Heart left ventricle (tissue), 16 donors: ENCODE measurements around the gene ARHGAP45. TPM values are rescaled to one million over a fixed set of nuclear protein-coding genes. Genes with fewer than 3 reads are reported as not detected.

Experiments
- ATAC-seq, 4 donors: fragments of 200-7000 bp; cut with Tn5 transposase; one replicate each; pipeline ENCODE4 v1.9.1; 2020 to 2022; ENCODE audit warnings: moderate library complexity in 4 of 4, mild to moderate bottlenecking in 3 of 4, moderate number of reproducible peaks in 1 of 4
- DNase-seq, 5 donors: peaks; one replicate each; pipeline ENCODE4 v3.0.0-alpha.2; 2020
- H3K27ac ChIP-seq, 12 donors: fragments of 200-600 bp; sonication (generic) in 4 of 12; one replicate each; pipeline versions ENCODE4 v1.5.0 to v1.8.0; 2016 to 2022; ENCODE audit warnings: mild to moderate bottlenecking in 2 of 12
- H3K27me3 ChIP-seq, 9 donors: fragments of 200-600 bp; sonication (generic) in 2 of 9; one replicate each; pipeline versions ENCODE4 v1.5.1 to v1.8.0; 2016 to 2022; ENCODE audit warnings: mild to moderate bottlenecking in 3 of 9
- H3K36me3 ChIP-seq, 9 donors: fragments of 200-600 bp; sonication (generic) in 2 of 9; one replicate each; pipeline versions ENCODE4 v1.5.0 to v1.8.0; 2018 to 2022; ENCODE audit warnings: mild to moderate bottlenecking in 2 of 9
- H3K4me1 ChIP-seq, 12 donors: fragments of 200-600 bp; sonication (generic) in 4 of 12; one replicate each; pipeline versions ENCODE4 v1.5.0 to v1.8.0; 2016 to 2022; ENCODE audit warnings: mild to moderate bottlenecking in 3 of 12
- H3K4me3 ChIP-seq, 12 donors: fragments of 200-600 bp; sonication (generic) in 4 of 12; one replicate each; pipeline versions ENCODE4 v1.5.0 to v1.8.0; 2017 to 2022; ENCODE audit warnings: mild to moderate bottlenecking in 9 of 12, moderate library complexity in 4 of 12
- H3K9me3 ChIP-seq, 12 donors: fragments of 200-600 bp; sonication (generic) in 4 of 12; one replicate each; pipeline versions ENCODE4 v1.5.0 to v1.8.0; 2016 to 2022; ENCODE audit warnings: mild to moderate bottlenecking in 1 of 12
- CTCF ChIP-seq, 12 donors: fragments of 200-600 bp; sonication (generic) in 4 of 12; IDR thresholded peaks; one replicate each; pipeline versions ENCODE4 v1.5.0 to v1.8.0; 2018 to 2022; ENCODE audit warnings: antibody characterized with exemption in 12 of 12, mild to moderate bottlenecking in 5 of 12
- POLR2A ChIP-seq, 2 donors: fragments of 450-650 bp; IDR thresholded peaks; one replicate each; pipeline ENCODE4 v1.6.1; 2017; ENCODE audit warnings: antibody characterized with exemption in 2 of 2, mild to moderate bottlenecking in 2 of 2, moderate library complexity in 2 of 2
- WGBS, 4 donors: extraction: QIAGEN DNeasy Blood & Tissue Kit in 2 of 4; methylation state at CpG; one replicate each; pipeline versions ENCODE4 v1.1.5 to v1.1.7; 2013 to 2018; 5-methylcytosine and 5-hydroxymethylcytosine counted together
- intact Hi-C, 10 donors: fragments of 100-400 bp; cut with DNase I; formaldehyde crosslinking; loops; one replicate each; pipeline versions ENCODE4 v1.11.1 to v1.14.2; 2022
- polyA plus RNA-seq, 2 donors: library from polyadenylated mRNA; stranded (reverse); fragments of 200-250 nt; gene quantifications; one replicate each; pipeline ENCODE4 v1.2.3, GENCODE V29; 2013
- total RNA-seq, 9 donors: library from RNA; depleted of rRNA in 2 of 9; stranded (reverse); fragments of >200 nt in 2 of 9; fragmentation: NEBNext Ultra II Directional in 3 of 9; extraction: Animal tissue kit (Norgen Biotek cat#: 25700) in 3 of 9; gene quantifications; one replicate each; pipeline versions ENCODE4 v1.1.0 to v1.2.4, GENCODE V29; 2016 to 2023
- donor health status: ischemic (EF 13 %, LVEDD 7.1; RV severe dilation, severe dysfunction).
- donor health status: healthy with polysubstance abuse.
- donor health status: DM: no; HTN: yes; CAD: no.
- donor health status: DM: no; HTN: no; CAD: no.
- donor health status: ischemic (EF 25% LVEDD 6.9; RV normal size, moderate dysfunction).
- donor health status: ischemic (EF 25% LVEDD 5.7; RV mildly dilated, moderate dysfunction).
- donor health status: healthy.
- donor health status: DM: yes; HTN: yes; CAD: no.
- donor health status: ischemic (EF 35%, LVEDD 5.7; RV mildly dilated, moderate dysfunction).
- donor health status: nonischemic (EF 11% LVEDD 7.7; RV severe dilation, severe dysfunction).
- donor health status: DM: yes; HTN: yes; CAD: no.
- donor health status: PGD.
- donor health status: ischemic (EF 29% LVEDD 5.4; RV normal size, mild dysfunction).
- donor health status: nonischemic (EF 23%, LVEDD 6.1; RV moderate dilation, normal function).

ARHGAP45 gene
- total and polyA plus RNA-seq, 11 donors, result 1.6 to 38.2 (median 4.7) TPM

- 93 to 97% (median 93%) methylated on average over 17 to 30 of the region's 30 CpGs for WGBS, 4 donors
- Histone ChIP-seq H3K36me3 (peaks cover 0 to 42% (median 0%) of the 10 kb centered on the region in 9 donors), H3K27me3 (peaks cover 17 to 46% (median 29%) of the 10 kb centered on the region in 9 donors), H3K4me3 (no peak overlapping the region), H3K27ac (peak overlapping the region in 1 of 12 donors; percentile 74), H3K4me1 (peaks cover 0 to 77% (median 6%) of the 10 kb centered on the region in 12 donors), H3K9me3 (no peaks in the 10 kb centered on the region)
- no peak for ATAC-seq
- TF ChIP-seq CTCF (IDR thresholded peaks at IDR 0.05) (no peak), POLR2A (IDR thresholded peaks at IDR 0.05) (no peak)
- intact Hi-C loops, result no loop called here
- DNase-seq, result peak in 1 of 5 donors; percentile 64
Observed at GRCh38 chr19:1073063-1073955, 6.3 kb downstream of the ARHGAP45 start.

GRCh38 chr19:1073956-1074517 is 7.1 kb downstream of the ARHGAP45 start:
- Histone ChIP-seq H3K27ac (peak overlapping the region in 2 of 12 donors; percentile 19 to 74), H3K36me3 (peaks cover 0 to 47% (median 0%) of the 10 kb centered on the region in 9 donors), H3K9me3 (no peaks in the 10 kb centered on the region), H3K27me3 (peaks cover 13 to 39% (median 22%) of the 10 kb centered on the region in 9 donors), H3K4me3 (peak overlapping the region in 3 of 12 donors; percentile 37 to 48 (median 44)), H3K4me1 (peaks cover 0 to 70% (median 6%) of the 10 kb centered on the region in 12 donors)
- DNase-seq (no peak), ATAC-seq (no peak)
- TF ChIP-seq CTCF (IDR thresholded peaks at IDR 0.05) (no peak), POLR2A (IDR thresholded peaks at IDR 0.05) (no peak)
- 78 to 90% (median 81%) methylated on average over 20 to 28 of the region's 28 CpGs for WGBS, 4 donors
- intact Hi-C loops, result no loop called here

GRCh38 chr19:1074544-1075283 is 7.7 kb downstream of the ARHGAP45 start:
- ATAC-seq, result peak in 3 of 4 donors; percentile 36 to 48 (median 40)
- peak overlapping the region in 7 of 12 donors; percentile 9 to 48 (median 22) for H3K4me3 ChIP-seq

More at GRCh38 chr19:1074544-1075283, 7.7 kb downstream of the ARHGAP45 start:
- Histone ChIP-seq H3K27me3 (peaks cover 11 to 32% (median 15%) of the 10 kb centered on the region in 9 donors), H3K9me3 (no peaks in the 10 kb centered on the region), H3K4me1 (peaks cover 0 to 65% (median 2%) of the 10 kb centered on the region in 12 donors), H3K27ac (peak overlapping the region in 2 of 12 donors; percentile 19 to 74), H3K36me3 (peaks cover 0 to 52% (median 0%) of the 10 kb centered on the region in 9 donors)
- 54 to 75% (median 71%) methylated on average over 26 to 54 of the region's 54 CpGs for WGBS, 4 donors
- TF ChIP-seq CTCF (IDR thresholded peaks at IDR 0.05), result no peak
- TF ChIP-seq POLR2A (IDR thresholded peaks at IDR 0.05), result no peak
- DNase-seq, result peak; percentile 78 to 95 (median 89)
- intact Hi-C loops, result no loop called here
